ENCODE data around the gene CTDSPL.

- TF ChIP-seq CTCF (IDR thresholded peaks at IDR 0.05) (no peak), SIN3A (IDR thresholded peaks at IDR 0.05; ENCODE audit: borderline replicate concordance, insufficient read depth, low read depth, low read length) (no peak)
Measured at GRCh38 chr3:37980462-37981347, 119.0 kb downstream of the CTDSPL start.
